NCI-H446 (cell line): Measurements from ENCODE around the gene SBNO1.
"Not testable (repeated sequence)": the region's sequence is repeated elsewhere in the genome, so short reads cannot be mapped to it uniquely, and the experiment has no call there.

Experiments
- DNase-seq, 2 experiments: peaks; one replicate each; lab custom pipeline; 2025; lab: John Stamatoyannopoulos, UW

SBNO1 gene

DNA sequence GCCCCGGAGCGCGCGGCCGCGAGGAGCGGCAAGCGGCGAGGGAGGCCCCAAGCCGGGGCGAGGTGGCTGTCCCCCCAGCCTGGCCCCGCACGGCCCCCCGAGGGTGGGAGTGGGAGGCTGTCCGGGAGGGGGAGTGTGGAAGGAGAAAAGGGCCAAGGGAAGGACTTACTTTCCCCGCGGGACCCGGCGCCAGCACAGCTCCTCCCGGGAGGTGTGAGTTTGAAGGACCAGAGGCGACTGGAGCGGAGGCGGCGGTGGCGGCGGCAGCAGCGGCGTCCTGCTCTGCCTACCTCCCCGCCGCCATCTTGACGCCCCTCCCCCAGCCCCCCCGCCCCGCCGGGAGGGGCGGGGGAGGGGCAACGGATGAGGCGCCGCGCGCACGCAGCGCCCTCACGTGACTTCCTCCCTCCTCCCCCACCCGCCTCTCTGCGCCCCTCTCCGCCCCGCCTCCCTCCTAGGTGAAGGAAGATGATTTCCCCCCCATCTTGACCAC is at the start of gene SBNO1:
Gene SBNO1, minus strand, starts transcription at position 316 of the 493 bp plus-strand sequence. CDS start 14,406 bp downstream, outside the sequence.
- peak; percentile 92 to 93 for DNase-seq

GRCh38 chr12:123410041-123410412 is 45.4 kb upstream of the SBNO1 start:
- DNase-seq, result no peak

GRCh38 chr12:123409284-123410040 is 44.8 kb upstream of the SBNO1 start:
- not testable (repeated sequence) for DNase-seq

DNA sequence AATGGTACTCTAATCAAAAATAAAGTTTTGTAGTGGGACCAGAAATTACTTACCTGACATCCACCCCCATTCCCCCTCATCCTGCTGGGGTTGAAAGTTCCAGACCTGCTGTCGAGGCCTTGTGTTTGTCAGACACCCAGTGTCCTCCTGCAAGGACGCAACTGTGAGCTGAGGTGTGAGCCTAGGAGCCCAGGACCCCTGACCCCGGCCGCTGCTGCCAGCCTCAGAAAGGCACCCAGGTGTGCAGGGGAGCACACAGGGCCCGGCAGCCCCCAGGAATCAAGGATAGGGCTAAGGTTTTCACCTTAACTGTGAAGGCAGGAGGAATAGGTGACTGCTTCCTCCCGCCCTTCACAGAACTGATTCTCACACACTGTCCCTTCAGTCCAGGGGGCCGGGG is 44.0 kb upstream of the SBNO1 start:
- not testable (repeated sequence) for DNase-seq

- not testable (repeated sequence) for DNase-seq
Observed at GRCh38 chr12:123407934-123408333, 43.3 kb upstream of the SBNO1 start.

DNA sequence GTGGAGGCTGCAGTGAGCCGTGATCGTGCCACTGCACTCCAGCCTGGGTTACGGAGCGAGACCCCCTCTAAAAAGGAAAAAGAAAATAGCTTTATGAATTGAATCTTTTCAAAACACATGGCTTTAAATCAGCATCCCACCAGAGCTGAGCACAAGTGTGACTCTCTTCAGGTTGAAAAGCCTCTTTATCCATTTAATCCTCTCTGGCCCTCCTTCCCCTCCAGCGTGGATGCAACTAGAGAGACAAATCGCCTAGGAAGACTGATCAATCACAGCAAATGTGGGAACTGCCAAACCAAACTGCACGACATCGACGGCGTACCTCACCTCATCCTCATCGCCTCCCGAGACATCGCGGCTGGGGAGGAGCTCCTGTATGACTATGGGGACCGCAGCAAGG is 42.6 kb upstream of the SBNO1 start:
- not testable (repeated sequence) for DNase-seq

- DNase-seq, result no peak
Observed at GRCh38 chr12:123404581-123404980, 39.9 kb upstream of the SBNO1 start.

GRCh38 chr12:123401753-123402683 is 37.4 kb upstream of the SBNO1 start:
- DNase-seq, result no peak

GRCh38 chr12:123399255-123399617 is 34.6 kb upstream of the SBNO1 start:
- DNase-seq, result no peak

DNA sequence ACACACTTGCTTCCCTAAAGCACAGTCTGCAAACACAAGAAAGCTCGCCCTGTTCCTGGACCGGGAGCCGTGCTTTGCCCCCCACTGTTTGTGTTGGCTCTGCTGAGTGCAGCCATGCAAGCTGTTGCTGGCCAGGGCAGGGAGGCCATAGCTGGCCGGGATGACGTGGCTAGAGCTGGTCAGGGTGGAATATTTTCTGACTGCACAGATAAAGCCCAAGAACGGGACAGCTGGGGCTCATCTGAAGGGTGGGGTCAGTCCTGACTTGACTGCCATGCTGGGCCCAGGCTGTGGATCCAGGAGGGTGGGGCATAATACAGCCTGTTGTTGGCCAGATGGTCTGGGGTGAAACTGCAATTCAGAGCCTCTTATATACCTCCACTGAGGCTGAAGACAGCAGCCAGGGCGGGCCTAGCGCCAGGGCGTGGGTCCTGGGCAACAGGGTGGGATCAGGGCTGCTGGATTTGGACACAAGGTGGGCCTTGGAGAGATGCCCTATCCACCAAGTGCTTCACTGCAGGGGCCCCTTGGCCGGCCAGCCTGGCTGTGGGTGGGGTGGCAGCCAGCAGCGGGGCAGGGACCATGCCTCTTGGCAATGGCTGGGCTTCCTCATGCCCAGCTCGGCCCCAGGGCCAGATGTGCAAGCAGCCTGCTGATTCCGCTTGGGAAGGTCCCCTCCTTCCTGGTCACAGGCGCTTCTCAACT is 34.1 kb upstream of the SBNO1 start:
- peak; percentile 90 to 96 for DNase-seq

- no peak for DNase-seq
Observed at GRCh38 chr12:123398177-123398549, 33.5 kb upstream of the SBNO1 start.

- DNase-seq, result no peak
Observed at GRCh38 chr12:123397400-123397799, 32.8 kb upstream of the SBNO1 start.

- no peak for DNase-seq
Observed at GRCh38 chr12:123396954-123397353, 32.3 kb upstream of the SBNO1 start.

- no peak for DNase-seq
Observed at GRCh38 chr12:123396543-123396942, 31.9 kb upstream of the SBNO1 start.

DNA sequence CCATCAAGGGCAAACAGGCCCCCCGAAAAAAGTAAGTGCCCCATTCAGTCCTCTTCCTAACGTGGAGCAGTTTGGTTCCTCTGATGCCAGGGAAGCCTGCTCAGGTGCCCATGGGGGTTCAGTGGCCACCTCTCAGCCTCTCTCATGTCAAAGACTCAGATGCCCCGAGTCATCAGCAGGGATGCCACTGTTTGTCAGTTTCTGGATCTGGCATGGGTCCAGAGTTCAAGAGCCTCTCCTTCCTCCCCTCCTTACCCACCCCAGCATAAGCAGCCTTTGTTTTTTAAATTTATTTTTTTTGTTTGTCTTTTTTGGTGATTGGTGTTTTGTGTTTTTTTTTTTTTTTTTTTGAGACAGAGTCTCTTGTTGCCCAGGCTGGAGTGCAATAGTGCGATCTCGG is 30.6 kb upstream of the SBNO1 start:
- no peak for DNase-seq

GRCh38 chr12:123393747-123394146 is 29.1 kb upstream of the SBNO1 start:
- no peak for DNase-seq

- DNase-seq, result no peak
Observed at GRCh38 chr12:123391546-123392343, 27.1 kb upstream of the SBNO1 start.

- no peak for DNase-seq
Observed at GRCh38 chr12:123390498-123391426, 26.1 kb upstream of the SBNO1 start.

DNA sequence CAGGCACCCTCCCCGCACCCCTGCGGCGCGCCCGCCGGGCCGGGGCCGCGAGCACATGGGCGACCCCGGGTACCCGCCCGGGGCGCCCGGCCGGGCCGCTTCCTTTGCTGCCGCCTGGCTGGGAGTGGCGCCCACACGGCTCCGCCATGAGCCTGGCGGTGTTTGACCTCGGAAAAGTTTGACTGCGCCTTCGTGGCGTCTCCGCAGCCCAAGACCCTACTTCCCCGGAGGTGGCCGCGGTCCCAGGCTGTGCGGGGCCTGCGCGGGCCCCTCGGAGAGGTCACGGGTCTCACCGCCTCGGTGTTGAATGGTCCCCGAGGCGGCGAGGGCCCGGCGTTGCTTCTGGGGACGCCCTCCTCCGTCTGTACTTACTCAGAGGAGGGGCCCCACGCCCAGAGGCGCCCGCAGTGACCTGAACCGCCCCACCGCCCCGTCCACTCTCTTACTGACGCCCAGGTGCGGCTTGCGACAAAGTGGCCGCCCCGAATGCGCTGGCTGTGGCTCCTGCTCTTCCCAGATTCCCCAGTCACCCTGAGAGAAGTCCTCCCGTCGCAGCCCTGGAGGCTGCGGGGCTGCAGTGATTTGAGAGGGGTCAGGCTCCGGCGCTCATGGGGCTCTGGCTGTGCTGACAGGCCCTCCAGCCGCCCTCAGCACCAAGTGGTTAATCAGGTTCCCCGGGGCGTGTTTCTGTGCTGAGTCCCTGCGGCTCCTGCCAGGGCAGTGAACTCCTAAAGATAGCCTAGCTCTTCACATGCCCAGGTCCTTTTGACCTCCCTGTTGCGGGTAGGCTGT is 25.1 kb upstream of the SBNO1 start:
- DNase-seq, result no peak
